ENCODE measurements around the gene FRMD5.
A peak's percentile ranks its signal among the peaks of the same experiment; 100 is the strongest.
"Not testable (repeated sequence)": the region's sequence is repeated elsewhere in the genome, so short reads cannot be mapped to it uniquely, and the experiment has no call there.

The FRMD5 gene

GRCh38 chr15:44195151-44195740, at the start of gene FRMD5:
TSS of gene FRMD5 (minus strand) at chr15:44195271.
- peak; percentile 65 to 72 for DNase-seq (ENCODE audit: low read depth in 2 of 2)

GRCh38 chr15:44243829-44244228, 48.8 kb upstream of the FRMD5 start:
- no peak for DNase-seq (ENCODE audit: low read depth in 2 of 2)

- no peak for DNase-seq (ENCODE audit: low read depth in 2 of 2)
Measured at GRCh38 chr15:44243141-44243540, 48.1 kb upstream of the FRMD5 start.

- no peak for DNase-seq (ENCODE audit: low read depth in 2 of 2)
Measured at GRCh38 chr15:44231842-44232241, 36.8 kb upstream of the FRMD5 start.

- not testable (repeated sequence) for DNase-seq (ENCODE audit: low read depth in 2 of 2)
Measured at GRCh38 chr15:44229301-44229700, 34.2 kb upstream of the FRMD5 start.

GRCh38 chr15:44227584-44227983, 32.5 kb upstream of the FRMD5 start:
- no peak for DNase-seq (ENCODE audit: low read depth in 2 of 2)

GRCh38 chr15:44227001-44227400, 31.9 kb upstream of the FRMD5 start:
- not testable (repeated sequence) for DNase-seq (ENCODE audit: low read depth in 2 of 2)

- DNase-seq (ENCODE audit: low read depth in 2 of 2), result no peak
Measured at GRCh38 chr15:44222478-44222877, 27.4 kb upstream of the FRMD5 start.

GRCh38 chr15:44219073-44219472, 24.0 kb upstream of the FRMD5 start:
- no peak for DNase-seq (ENCODE audit: low read depth in 2 of 2)

GRCh38 chr15:44216958-44217357, 21.9 kb upstream of the FRMD5 start:
- no peak for DNase-seq (ENCODE audit: low read depth in 2 of 2)

GRCh38 chr15:44215594-44215993, 20.5 kb upstream of the FRMD5 start:
- no peak for DNase-seq (ENCODE audit: low read depth in 2 of 2)

- DNase-seq (ENCODE audit: low read depth in 2 of 2), result no peak
Measured at GRCh38 chr15:44208956-44209355, 13.9 kb upstream of the FRMD5 start.

GRCh38 chr15:44207643-44208042, 12.6 kb upstream of the FRMD5 start:
- no peak for DNase-seq (ENCODE audit: low read depth in 2 of 2)

GRCh38 chr15:44199393-44199792, 4.3 kb upstream of the FRMD5 start:
- no peak for DNase-seq (ENCODE audit: low read depth in 2 of 2)

- peak in 1 of 2 donors; percentile 7 for DNase-seq (ENCODE audit: low read depth in 2 of 2)
Measured at GRCh38 chr15:44194323-44195150, 534 bp downstream of the FRMD5 start.

- no peak for DNase-seq (ENCODE audit: low read depth in 2 of 2)
Measured at GRCh38 chr15:44193651-44194322, 1.3 kb downstream of the FRMD5 start.

- DNase-seq (ENCODE audit: low read depth in 2 of 2), result no peak
Measured at GRCh38 chr15:44188795-44189194, 6.3 kb downstream of the FRMD5 start.

GRCh38 chr15:44186705-44187104, 8.4 kb downstream of the FRMD5 start:
- DNase-seq (ENCODE audit: low read depth in 2 of 2), result no peak

GRCh38 chr15:44183363-44183762, 11.7 kb downstream of the FRMD5 start:
- no peak for DNase-seq (ENCODE audit: low read depth in 2 of 2)

- no peak for DNase-seq (ENCODE audit: low read depth in 2 of 2)
Measured at GRCh38 chr15:44181410-44181809, 13.7 kb downstream of the FRMD5 start.

GRCh38 chr15:44177139-44177538, 17.9 kb downstream of the FRMD5 start:
- no peak for DNase-seq (ENCODE audit: low read depth in 2 of 2)

- DNase-seq (ENCODE audit: low read depth in 2 of 2), result no peak
Measured at GRCh38 chr15:44173813-44174212, 21.3 kb downstream of the FRMD5 start.

GRCh38 chr15:44163370-44163769, 31.7 kb downstream of the FRMD5 start:
- DNase-seq (ENCODE audit: low read depth in 2 of 2), result no peak
